OCI-LY3 (cell line): ENCODE measurements around the gene ENPP1.

Source experiments
- H2AFZ ChIP-seq: fragments of 200-600, 300-600 bp; shearing (Covaris generic); 2 replicates; pipeline ENCODE4 v1.6.0; 2014; ENCODE audit warnings: antibody characterized with exemption, low read depth, low read length
- H3K27ac ChIP-seq: fragments of 200-600, 300-600 bp; sonication (generic); 2 replicates; pipeline ENCODE4 v1.5.1; 2014; ENCODE audit warnings: mild to moderate bottlenecking, low read length, moderate library complexity, mixed read lengths
- H3K27me3 ChIP-seq: fragments of 200-600, 300-600 bp; sonication (generic); 2 replicates; pipeline ENCODE4 v1.6.1; 2014; ENCODE audit warnings: low read depth, low read length, mixed read lengths
- H3K36me3 ChIP-seq: fragments of 200-600, 300-600 bp; sonication (generic); replicated peaks from 2 replicates; pipeline ENCODE3; 2014; ENCODE audit warnings: low read depth, low read length, mixed read lengths
- H3K4me1 ChIP-seq: fragments of 300-600, 200-600 bp; sonication (generic); 2 replicates; pipeline ENCODE4 v1.6.1; 2014; ENCODE audit warnings: low read length, mixed read lengths
- H3K4me2 ChIP-seq: fragments of 200-600, 300-600 bp; sonication (generic); 2 replicates; pipeline ENCODE4 v1.6.1; 2014; ENCODE audit warnings: low read length, mixed read lengths
- H3K4me3 ChIP-seq: fragments of 300-600, 200-600 bp; sonication (generic); 2 replicates; pipeline ENCODE4 v1.5.1; 2014; ENCODE audit warnings: antibody characterized with exemption, mild to moderate bottlenecking, low read length, moderate library complexity
- H3K79me2 ChIP-seq: fragments of 300-600, 200-600 bp; shearing (Covaris generic); 2 replicates; pipeline ENCODE4 v1.6.1; 2014; ENCODE audit warnings: mild to moderate bottlenecking, low read length, mixed read lengths
- H3K9ac ChIP-seq: fragments of 300-600, 200-600 bp; shearing (Covaris generic); 2 replicates; pipeline ENCODE4 v1.6.0; 2014; ENCODE audit warnings: mild to moderate bottlenecking, low read length, moderate library complexity
- H3K9me3 ChIP-seq: fragments of 200-600, 300-600 bp; shearing (Covaris generic); 2 replicates; pipeline ENCODE4 v1.6.1; 2014; ENCODE audit warnings: low read length, mixed read lengths; ENCODE audit not compliant: insufficient read depth
- H4K20me1 ChIP-seq: fragments of 200-600, 300-600 bp; sonication (generic); 2 replicates; pipeline ENCODE4 v1.6.1; 2016; ENCODE audit warnings: low read length, mixed read lengths; ENCODE audit not compliant: insufficient read depth
- CTCF ChIP-seq: fragments of 200-600, 300-600 bp; sonication (generic); IDR thresholded peaks from 2 replicates; pipeline ENCODE4 v1.5.1; 2014; ENCODE audit warnings: antibody characterized with exemption, low read length, low read depth
- EZH2phosphoT487 ChIP-seq: fragments of 200-600 bp; shearing (Covaris generic); IDR thresholded peaks from 2 replicates; pipeline ENCODE4 v1.6.1; 2018; ENCODE audit warnings: antibody characterized with exemption, mixed run types, low read depth

The ENPP1 gene

GRCh38 chr6:131916847-131917246 lies 109.0 kb downstream of the ENPP1 start:
- H3K9ac ChIP-seq = no peak overlapping the region
- H3K4me3 ChIP-seq = no peak overlapping the region
- no peak overlapping the region for H3K4me2 ChIP-seq
- H3K9me3 ChIP-seq = no peaks in the 10 kb centered on the region
- TF ChIP-seq CTCF = no peak
- no peak for TF ChIP-seq EZH2phosphoT487
- no peak overlapping the region for H3K27ac ChIP-seq
- no peaks in the 10 kb centered on the region for H3K36me3 ChIP-seq
- no peaks in the 10 kb centered on the region for H4K20me1 ChIP-seq
- no peaks in the 10 kb centered on the region for H3K79me2 ChIP-seq
- H3K4me1 ChIP-seq = peaks cover 7% of the 10 kb centered on the region; the same call in 1 of the 2 replicates
- H2AFZ ChIP-seq = no peak overlapping the region
- peaks cover 2% of the 10 kb centered on the region for H3K27me3 ChIP-seq

DNA sequence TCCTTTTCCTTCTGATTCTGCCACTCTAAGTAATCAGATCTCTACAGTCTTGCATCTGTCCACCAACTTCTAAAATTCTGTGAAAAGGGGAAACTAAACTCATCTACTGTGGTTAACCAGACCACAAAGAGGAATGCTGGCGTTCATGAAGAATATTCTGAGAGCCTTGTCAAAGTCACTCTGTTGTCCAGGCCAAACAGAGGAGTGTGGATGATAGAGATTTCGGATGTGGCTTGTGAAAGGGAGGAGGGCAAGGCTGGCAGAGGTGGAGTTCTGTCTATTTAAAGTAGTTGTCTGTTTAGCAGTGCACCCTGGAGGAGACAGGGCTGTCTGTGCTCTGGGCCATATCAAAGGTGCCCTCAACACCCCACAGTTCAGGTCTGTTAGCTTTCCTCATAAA lies 109.5 kb downstream of the ENPP1 start:
- H2AFZ ChIP-seq = no peak overlapping the region
- H3K27ac ChIP-seq = no peak overlapping the region
- no peaks in the 10 kb centered on the region for H3K36me3 ChIP-seq
- H3K4me2 ChIP-seq = no peak overlapping the region
- TF ChIP-seq CTCF = no peak
- no peak for TF ChIP-seq EZH2phosphoT487
- no peaks in the 10 kb centered on the region for H3K9me3 ChIP-seq
- H3K4me1 ChIP-seq = peaks cover 7% of the 10 kb centered on the region; the same call in 1 of the 2 replicates
- H3K4me3 ChIP-seq = no peak overlapping the region
- no peak overlapping the region for H3K9ac ChIP-seq
- no peaks in the 10 kb centered on the region for H4K20me1 ChIP-seq
- no peaks in the 10 kb centered on the region for H3K79me2 ChIP-seq
- no peaks in the 10 kb centered on the region; the same call in 1 of the 2 replicates for H3K27me3 ChIP-seq

GRCh38 chr6:131917763-131918649 lies 110.2 kb downstream of the ENPP1 start:
- peaks cover 7% of the 10 kb centered on the region; the same call in 1 of the 2 replicates for H3K4me1 ChIP-seq
- TF ChIP-seq CTCF (no peak), EZH2phosphoT487 (no peak)
- H3K36me3 ChIP-seq = no peaks in the 10 kb centered on the region
- H3K27ac ChIP-seq = no peak overlapping the region
- no peak overlapping the region for H3K9ac ChIP-seq
- no peak overlapping the region for H2AFZ ChIP-seq
- no peaks in the 10 kb centered on the region; the same call in 1 of the 2 replicates for H3K27me3 ChIP-seq
- H3K4me2 ChIP-seq = no peak overlapping the region
- no peak overlapping the region for H3K4me3 ChIP-seq
- H3K79me2 ChIP-seq = no peaks in the 10 kb centered on the region
- no peaks in the 10 kb centered on the region for H3K9me3 ChIP-seq
- no peaks in the 10 kb centered on the region for H4K20me1 ChIP-seq

DNA sequence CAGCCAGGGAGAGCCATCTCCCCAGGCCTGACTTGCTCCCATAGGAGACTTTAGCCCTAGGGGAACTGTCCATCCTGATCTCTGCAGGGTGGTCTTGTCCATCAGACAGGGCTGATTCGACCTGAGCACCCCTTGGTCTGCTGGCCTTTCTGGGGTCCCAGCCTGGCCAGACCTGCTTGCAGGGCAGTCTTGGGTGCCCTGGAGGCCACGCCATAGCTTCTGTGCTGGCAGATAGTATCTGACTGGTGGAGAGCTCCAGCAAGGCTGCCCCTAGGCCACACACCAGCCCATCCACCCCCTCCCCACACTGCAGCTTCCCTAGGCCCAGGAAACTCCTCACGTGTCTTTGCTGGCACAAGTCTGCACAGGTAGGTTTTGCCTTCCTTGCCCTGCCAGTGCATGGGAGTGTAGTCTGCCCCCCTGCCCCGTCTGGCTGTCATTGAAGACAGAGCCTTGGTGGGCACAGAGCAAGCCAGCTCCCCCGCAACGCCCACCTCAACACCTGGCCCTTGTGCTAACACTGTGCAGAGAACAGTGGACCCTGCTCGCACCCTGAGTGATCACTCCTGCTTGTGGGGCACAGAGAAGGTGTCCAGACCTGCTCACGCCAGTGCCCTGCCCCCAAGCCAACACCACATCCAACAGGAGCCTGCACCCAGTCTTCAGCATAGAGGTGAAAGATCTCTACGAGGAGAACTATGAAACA lies 111.0 kb downstream of the ENPP1 start:
- H3K36me3 ChIP-seq = no peaks in the 10 kb centered on the region

More for the DNA sequence above, 111.0 kb downstream of the ENPP1 start:
- no peak overlapping the region for H3K9ac ChIP-seq
- H3K9me3 ChIP-seq = no peaks in the 10 kb centered on the region
- no peak overlapping the region for H3K4me2 ChIP-seq
- H4K20me1 ChIP-seq = no peaks in the 10 kb centered on the region
- no peak overlapping the region for H3K27ac ChIP-seq
- H2AFZ ChIP-seq = no peak overlapping the region
- no peaks in the 10 kb centered on the region for H3K79me2 ChIP-seq
- H3K27me3 ChIP-seq = no peaks in the 10 kb centered on the region; the same call in 1 of the 2 replicates
- no peak overlapping the region for H3K4me3 ChIP-seq
- TF ChIP-seq EZH2phosphoT487 (no peak), CTCF (no peak)
- H3K4me1 ChIP-seq = peaks cover 7% of the 10 kb centered on the region; the same call in 1 of the 2 replicates
